ENCODE results near the gene SMARCA2.

SMARCA2 gene

GRCh38 chr9:2174306-2174705 lies 159.2 kb downstream of the SMARCA2 start:
- no peak for DNase-seq (ENCODE audit: low read depth)

GRCh38 chr9:2174911-2175310 lies 159.8 kb downstream of the SMARCA2 start:
- DNase-seq (ENCODE audit: low read depth): no peak

GRCh38 chr9:2177121-2177520 lies 162.0 kb downstream of the SMARCA2 start:
- no peak for DNase-seq (ENCODE audit: low read depth)

- DNase-seq (ENCODE audit: low read depth): no peak
Observed at GRCh38 chr9:2178034-2178734, 163.0 kb downstream of the SMARCA2 start.

GRCh38 chr9:2179567-2179966 lies 164.4 kb downstream of the SMARCA2 start:
- no peak for DNase-seq (ENCODE audit: low read depth)

- no peak for DNase-seq (ENCODE audit: low read depth)
Observed at GRCh38 chr9:2180154-2180553, 165.0 kb downstream of the SMARCA2 start.

GRCh38 chr9:2180704-2181103 lies 165.6 kb downstream of the SMARCA2 start:
- no peak for DNase-seq (ENCODE audit: low read depth)

GRCh38 chr9:2181792-2182191 lies 166.6 kb downstream of the SMARCA2 start:
- no peak for DNase-seq (ENCODE audit: low read depth)

- DNase-seq (ENCODE audit: low read depth): no peak
Observed at GRCh38 chr9:2190939-2191608, 175.9 kb downstream of the SMARCA2 start.

GRCh38 chr9:2191609-2191972 lies 176.4 kb downstream of the SMARCA2 start:
- no peak for DNase-seq (ENCODE audit: low read depth)

GRCh38 chr9:2192356-2192979 lies 177.3 kb downstream of the SMARCA2 start:
- no peak for DNase-seq (ENCODE audit: low read depth)

GRCh38 chr9:2193552-2193951 lies 178.4 kb downstream of the SMARCA2 start:
- DNase-seq (ENCODE audit: low read depth): no peak

GRCh38 chr9:2195211-2195610 lies 180.1 kb downstream of the SMARCA2 start:
- no peak for DNase-seq (ENCODE audit: low read depth)

GRCh38 chr9:2196757-2197156 lies 181.6 kb downstream of the SMARCA2 start:
- no peak for DNase-seq (ENCODE audit: low read depth)

- no peak for DNase-seq (ENCODE audit: low read depth)
Observed at GRCh38 chr9:2198956-2199635, 183.9 kb downstream of the SMARCA2 start.

GRCh38 chr9:2199999-2200796 lies 185.1 kb downstream of the SMARCA2 start:
- DNase-seq (ENCODE audit: low read depth): no peak

- no peak for DNase-seq (ENCODE audit: low read depth)
Observed at GRCh38 chr9:2208465-2208864, 193.3 kb downstream of the SMARCA2 start.

GRCh38 chr9:2208991-2209390 lies 193.8 kb downstream of the SMARCA2 start:
- DNase-seq (ENCODE audit: low read depth): no peak

GRCh38 chr9:2209400-2209799 lies 194.3 kb downstream of the SMARCA2 start:
- no peak for DNase-seq (ENCODE audit: low read depth)

GRCh38 chr9:2210201-2210600 lies 195.1 kb downstream of the SMARCA2 start:
- no peak for DNase-seq (ENCODE audit: low read depth)

GRCh38 chr9:2213830-2214468 lies 198.8 kb downstream of the SMARCA2 start:
- no peak for DNase-seq (ENCODE audit: low read depth)

GRCh38 chr9:2214707-2215106 lies 199.6 kb downstream of the SMARCA2 start:
- no peak for DNase-seq (ENCODE audit: low read depth)

Measured in stimulated activated CD8-positive, alpha-beta memory T cell treated with anti-CD3 and anti-CD28 coated beads, Interleukin-12 subunit alpha, Interleukin-12 subunit beta, amount 100 ng/mL, for 4 hours (primary cell).